A549 (cell line): Measurements from ENCODE around the gene PLS3. TPM values are rescaled to one million over a fixed set of nuclear protein-coding genes. Genes with fewer than 3 reads are reported as not detected.

Source experiments
- ATAC-seq, 2 experiments: fragments of 200-7000 bp in 1 of 2; fragments of >200 bp in 1 of 2; cut with Nextera tagmentation in 1 of 2; cut with Tn5 transposase in 1 of 2; 3 replicates each; pipeline versions ENCODE4 v1.8.0 to v1.9.1; 2018 to 2020; ENCODE audit warnings: mild to moderate bottlenecking in 1 of 2, moderate library complexity in 1 of 2
- CTCF ChIA-PET: fragments of 300-600 bp; sonication (Branson Sonifier 250); formaldehyde crosslinking; extraction: SDS; loops from one replicate; lab custom pipeline; 2021; ENCODE audit warnings: antibody characterized with exemption, inconsistent platforms; lab: Yijun Ruan, JAX
- POLR2A ChIA-PET: fragments of 350-600 bp; formaldehyde crosslinking; extraction: SDS; loops from one replicate; lab custom pipeline; 2021; ENCODE audit warnings: antibody characterized with exemption, inconsistent platforms; lab: Yijun Ruan, JAX
- DNase-seq, 2 experiments: peaks; one replicate each; pipeline versions ENCODE4 v3.0.0 to v3.0.0-alpha.2; 2011 to 2016; ENCODE audit warnings: low read depth in 1 of 2, low spot score in 1 of 2
- FAIRE-seq: peaks from 2 replicates; lab custom pipeline; 2011; peaks lifted over from hg19 to GRCh38; lab: Jason Lieb, UNC
- H3K27ac ChIP-seq, 2 experiments: fragments of >200 bp; sonication (Bioruptor Twin); formaldehyde crosslinking; 3 replicates each; pipeline ENCODE4 v1.5.1; 2016 to 2017
- H3K4me1 ChIP-seq: fragments of >200 bp; sonication (Bioruptor Twin); formaldehyde crosslinking; 3 replicates; pipeline ENCODE4 v1.6.1; 2016
- H3K4me2 ChIP-seq: fragments of >200 bp; sonication (Bioruptor Twin); formaldehyde crosslinking; 3 replicates; pipeline ENCODE4 v1.6.1; 2016
- H3K4me3 ChIP-seq: fragments of >200 bp; sonication (Bioruptor Twin); formaldehyde crosslinking; 3 replicates; pipeline ENCODE4 v1.5.1; 2016
- H3K9me3 ChIP-seq: fragments of >200 bp; sonication (Bioruptor Twin); formaldehyde crosslinking; 3 replicates; pipeline ENCODE4 v1.6.1; 2016
- ATOH8 ChIP-seq: fragments of 250-450 bp; sonication (Bioruptor Pico); IDR thresholded peaks from 2 replicates; pipeline ENCODE4 v1.5.0; 2020; ENCODE audit warnings: low read depth, mild to moderate bottlenecking, moderate library complexity
- CHD4 ChIP-seq: fragments of 200-600 bp; sonication (generic); IDR thresholded peaks from 2 replicates; pipeline ENCODE4 v1.6.1; 2016; ENCODE audit warnings: antibody characterized with exemption, mild to moderate bottlenecking, borderline replicate concordance
- CTCF ChIP-seq: fragments of >200 bp; sonication (Bioruptor Twin); formaldehyde crosslinking; IDR thresholded peaks from 3 replicates; pipeline ENCODE4 v1.5.1; 2016
- EP300 ChIP-seq, 2 experiments: fragments of >200 bp; sonication (Bioruptor Twin); formaldehyde crosslinking; IDR thresholded peaks; 2 replicates in 1 of 2; 3 replicates in 1 of 2; pipeline ENCODE4 v1.6.1; 2016 to 2017
- FOXS1 ChIP-seq: fragments of 250-450 bp; sonication (Bioruptor Pico); IDR thresholded peaks from 2 replicates; pipeline ENCODE4 v1.5.0; 2020; ENCODE audit warnings: mild to moderate bottlenecking, moderate library complexity
- HOXB13 ChIP-seq: fragments of 250-450 bp; sonication (Bioruptor Pico); IDR thresholded peaks from 2 replicates; pipeline ENCODE4 v1.5.0; 2020; ENCODE audit warnings: low read depth, mild to moderate bottlenecking, moderate library complexity
- JUN ChIP-seq, 2 experiments: fragments of >200 bp; sonication (Bioruptor Twin); formaldehyde crosslinking; IDR thresholded peaks; 2 replicates in 1 of 2; 3 replicates in 1 of 2; pipeline ENCODE4 v1.6.1; 2016 to 2017
- KDM5A ChIP-seq: fragments of 200-600 bp; sonication (generic); IDR thresholded peaks from 2 replicates; pipeline ENCODE4 v1.6.1; 2016; ENCODE audit warnings: antibody characterized with exemption, mild to moderate bottlenecking
- PHF8 ChIP-seq: fragments of 200-600 bp; sonication (generic); IDR thresholded peaks from 2 replicates; pipeline ENCODE4 v1.6.1; 2016; ENCODE audit warnings: low read depth, mild to moderate bottlenecking, antibody characterized with exemption, moderate library complexity, borderline replicate concordance
- RARB ChIP-seq: fragments of 250-450 bp; sonication (Bioruptor Pico); IDR thresholded peaks from 2 replicates; pipeline ENCODE4 v1.8.0; 2021; ENCODE audit warnings: mild to moderate bottlenecking, moderate library complexity
- REST ChIP-seq: fragments of 200-600 bp; sonication (generic); IDR thresholded peaks from 2 replicates; pipeline ENCODE4 v1.6.1; 2016; ENCODE audit warnings: antibody characterized with exemption, mild to moderate bottlenecking, moderate library complexity
- SMC3 ChIP-seq: fragments of >200 bp; sonication (Bioruptor Twin); formaldehyde crosslinking; IDR thresholded peaks from 3 replicates; pipeline ENCODE4 v1.6.1; 2018; ENCODE audit warnings: inconsistent platforms
- SREBF2 ChIP-seq: fragments of 450-650 bp; IDR thresholded peaks from 2 replicates; pipeline ENCODE4 v1.6.1; 2014; ENCODE audit warnings: mild to moderate bottlenecking, moderate library complexity
- TFCP2L1 ChIP-seq: fragments of 250-450 bp; sonication (Bioruptor Pico); IDR thresholded peaks from 2 replicates; pipeline ENCODE4 v1.5.0; 2021; ENCODE audit warnings: mild to moderate bottlenecking
- USF2 ChIP-seq: fragments of 450-650 bp; IDR thresholded peaks from 2 replicates; pipeline ENCODE4 v1.6.1; 2014; ENCODE audit warnings: antibody characterized with exemption
- ZNF302 ChIP-seq: fragments of 250-450 bp; sonication (Bioruptor Pico); IDR thresholded peaks from 2 replicates; pipeline ENCODE4 v1.9.0; 2021; ENCODE audit warnings: inconsistent platforms, mild to moderate bottlenecking, moderate library complexity
- ZSCAN20 ChIP-seq: fragments of 250-450 bp; sonication (Bioruptor Pico); IDR thresholded peaks from 2 replicates; pipeline ENCODE4 v1.8.0; 2022; ENCODE audit warnings: mild to moderate bottlenecking, moderate library complexity
- WGBS: methylation state at CpG from one replicate; pipeline ENCODE4 v1.1.6; 2017; ENCODE audit errors: missing lambda C conversion rate; 5-methylcytosine and 5-hydroxymethylcytosine counted together
- polyA plus RNA-seq, 4 experiments: library from polyadenylated mRNA; depleted of rRNA in 3 of 4; stranded (reverse); fragments of >200 nt; fragmentation: RNase III in 1 of 4; extraction: RNeasy Plus Mini Kit Qiagen cat#74134 plus additional on column Dnase treatment in 1 of 4; gene quantifications; 2 replicates in 3 of 4; 3 replicates in 1 of 4; pipeline ENCODE4 v1.2.3, GENCODE V29; 2011 to 2017

Gene PLS3
- polyA plus RNA-seq, 2 of the 4 experiments (the other 2 are of a cell fraction), result 303 to 437 TPM

GRCh38 chrX:115563633-115564162 is 2.7 kb downstream of the PLS3 start:
- FAIRE-seq (no peak), ATAC-seq (no peak), DNase-seq (peak in 1 of 2 experiments; percentile 25)
- ChIA-PET POLR2A (no interaction called here), CTCF (interaction anchor here (0.9 to 3.9 kb wide), 6 partner anchors 12 to 233 kb away, joined by 3 to 25 read pairs (median 4); no protein-coding TSS in a partner anchor)
- WGBS, result 26% methylated on average over 4 of the region's 4 CpGs
- Histone ChIP-seq H3K4me3 (peak overlapping the region; percentile 83; the same call in 1 of the 3 replicates), H3K4me1 (peaks cover 47% of the 10 kb centered on the region), H3K27ac (peak overlapping the region; percentile 95 to 99; a peak in 5 of 6 replicates), H3K9me3 (no peaks in the 10 kb centered on the region), H3K4me2 (peak overlapping the region; percentile 74)
- no peak for TF ChIP-seq KDM5A
- TF ChIP-seq USF2, result no peak
- TF ChIP-seq TFCP2L1 (CRISPR knock-in tag), result no peak
- TF ChIP-seq CTCF, result peak; percentile 29; the same call in 2 of the 3 replicates
- no peak for TF ChIP-seq CHD4
- TF ChIP-seq ATOH8 (CRISPR knock-in tag), result no peak
- TF ChIP-seq HOXB13 (CRISPR knock-in tag), result no peak
- TF ChIP-seq FOXS1 (CRISPR knock-in tag), result no peak
- peak; percentile 31; the same call in 2 of the 3 replicates for TF ChIP-seq SMC3
- no peak for TF ChIP-seq ZSCAN20 (CRISPR knock-in tag)
- TF ChIP-seq RARB (CRISPR knock-in tag), result no peak
- no peak for TF ChIP-seq SREBF2
- TF ChIP-seq EP300 (IDR thresholded peaks at IDR 0.05), result no peak
- TF ChIP-seq ZNF302, result no peak

- Histone ChIP-seq H3K27ac (peak overlapping the region in 1 of 2 experiments; percentile 99; a peak in 4 of 6 replicates), H3K4me2 (peak overlapping the region; percentile 74), H3K9me3 (no peaks in the 10 kb centered on the region), H3K4me3 (peak overlapping the region; percentile 5; the same call in 1 of the 3 replicates), H3K4me1 (peaks cover 44% of the 10 kb centered on the region)
- TF ChIP-seq PHF8 (no peak), ZNF302 (no peak), KDM5A (no peak), JUN (IDR thresholded peaks at IDR 0.05) (no peak), REST (no peak)
- 15% methylated on average over 2 of the region's 2 CpGs for WGBS
- FAIRE-seq (no peak), ATAC-seq (no peak), DNase-seq (no peak)
- POLR2A ChIA-PET, result no interaction called here
- CTCF ChIA-PET, result interaction anchor here (1.4 to 3.9 kb wide), 3 partner anchors 18 to 233 kb away, joined by 3 to 25 read pairs (median 6); no protein-coding TSS in a partner anchor
Observed at GRCh38 chrX:115564243-115564642, 3.3 kb downstream of the PLS3 start.
